Left colon (tissue), 2 donors: ENCODE measurements around the gene NFIA. TPM values are rescaled to one million over a fixed set of nuclear protein-coding genes. Genes with fewer than 3 reads are reported as not detected.

ENCODE experiments used
- ATAC-seq: fragments of 200-7000 bp; cut with Tn5 transposase; one replicate; pipeline ENCODE4 v1.9.1; 2020; ENCODE audit warnings: mild to moderate bottlenecking, moderate library complexity
- DNase-seq, 2 donors: peaks; one replicate each; pipeline ENCODE4 v3.0.0-alpha.2; 2020
- intact Hi-C, 2 donors: fragments of 100-400 bp; cut with DNase I in 1 of 2; cut with micrococcal nuclease in 1 of 2; formaldehyde crosslinking; loops; one replicate each; pipeline versions ENCODE4 v1.11.2 to v1.14.0; 2022; cut with DNase I, micrococcal nuclease
- long read RNA-seq: library from polyadenylated mRNA; unstranded; transcript quantifications from one replicate; pipeline ENCODE4 v2.0.0, GENCODE V29; 2021
- total RNA-seq, 2 donors: library from RNA; stranded (reverse); fragmentation: NEBNext Ultra II Directional; extraction: Animal tissue kit (Norgen Biotek cat#: 25700); gene quantifications; one replicate each; pipeline ENCODE4 v1.2.1, GENCODE V29; 2021
- donor health status: DM: no; HTN: no; CAD: no.
- donor health status: DM: yes; HTN: yes; CAD: no.

The NFIA gene
- 10 to 100 TPM; 51.1 to 51.4 TPM for total RNA-seq
- long read RNA-seq, full-length matches to known transcripts = 19 of 45 reads
- long read RNA-seq, partial matches to known transcripts = 9 of 45 reads
- long read RNA-seq, other reads (novel, unspliced or antisense) = 17 of 45 reads

DNA sequence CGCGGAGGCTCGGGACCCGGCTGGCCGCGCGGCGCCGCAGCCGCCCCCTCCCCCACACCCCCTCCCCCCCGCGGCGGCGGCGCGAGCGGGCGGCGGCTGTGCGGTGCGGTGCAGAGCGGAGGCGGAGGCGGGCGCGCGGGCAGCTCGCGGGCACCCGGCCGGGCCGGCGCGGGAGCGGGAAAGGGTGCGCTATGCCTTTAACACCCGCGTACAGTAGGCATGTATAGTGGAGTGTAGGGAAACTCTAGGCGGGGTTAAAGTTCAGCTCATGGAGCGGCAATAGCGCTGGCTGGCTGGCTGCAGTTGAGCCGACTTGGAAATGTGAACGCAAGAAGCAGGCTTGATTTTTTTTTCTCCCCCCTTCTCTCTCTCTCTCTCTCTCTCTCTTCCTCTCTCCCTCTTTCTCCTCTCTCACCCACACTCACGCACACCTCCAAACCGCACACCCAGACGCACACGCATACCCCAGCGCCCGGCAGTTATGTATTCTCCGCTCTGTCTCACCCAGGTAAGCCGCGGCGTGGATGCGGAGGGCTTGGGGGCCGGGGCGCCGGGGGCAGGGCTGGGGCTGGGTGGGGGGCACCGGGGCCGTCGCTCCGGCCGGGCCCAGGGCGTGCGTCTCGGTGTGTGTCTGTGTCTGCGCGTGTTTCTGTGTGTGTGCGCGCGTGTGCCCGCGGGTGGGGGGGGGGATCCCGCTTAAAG is at the start of gene NFIA:
TSS of gene NFIA (plus strand) at position 251 of the 702 bp plus-strand sequence.
- peak; percentile 70 to 73 for DNase-seq
- ATAC-seq = peak; percentile 63
- intact Hi-C loops = loop anchor here in 1 of 2 donors (10.0 kb wide), 1 partner anchor 152 kb away; no protein-coding TSS in a partner anchor

DNA sequence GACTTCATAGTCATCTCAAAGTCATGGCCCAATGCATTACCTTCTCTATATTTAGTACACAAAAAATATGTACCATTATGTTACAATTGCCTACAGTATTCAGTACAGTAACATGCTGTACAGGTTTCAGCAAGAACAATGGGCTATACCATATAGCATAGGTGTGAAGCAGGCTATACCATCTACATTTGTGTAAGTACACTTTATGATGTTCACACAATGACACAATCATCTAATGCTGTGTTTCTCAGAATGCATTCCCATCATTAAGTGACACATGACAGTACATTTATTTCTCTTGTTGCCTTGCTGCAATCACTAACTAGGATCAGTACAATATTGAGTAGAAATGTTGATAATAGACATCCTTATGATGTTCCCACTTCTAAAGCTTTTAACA is 46.5 kb upstream of the NFIA start:
- ATAC-seq = no peak
- DNase-seq = no peak
- intact Hi-C loops = no loop called here

DNA sequence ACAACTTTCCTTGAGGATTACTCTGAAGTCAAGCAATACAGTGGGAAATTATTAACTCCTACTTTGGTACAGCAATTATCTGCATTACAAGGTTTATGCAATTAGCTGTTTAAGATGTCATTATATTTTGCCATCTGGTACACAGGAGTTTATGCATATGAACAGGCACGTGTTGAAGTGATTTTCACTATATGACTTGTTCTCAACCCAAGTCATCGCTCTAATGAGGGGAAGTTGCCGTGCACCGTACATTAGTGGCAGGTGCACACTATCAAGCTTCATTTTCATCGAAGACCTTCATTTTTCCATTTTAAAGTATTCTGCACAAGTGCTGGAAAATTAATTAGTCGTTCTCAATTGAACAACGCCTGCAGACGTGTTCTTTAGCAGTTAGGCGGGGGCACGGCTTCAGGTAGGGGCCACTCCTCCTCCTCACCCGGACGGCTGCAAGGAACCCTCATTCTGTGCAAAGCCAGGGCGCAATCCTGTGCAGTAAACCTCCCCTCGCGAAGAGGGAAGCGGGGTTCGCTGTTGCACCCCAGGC is 39.8 kb upstream of the NFIA start:
- intact Hi-C loops = loop anchor here in 1 of 2 donors (5.0 to 10.0 kb wide), 3 partner anchors 70 to 1068 kb away; no protein-coding TSS in a partner anchor
- no peak for DNase-seq
- no peak for ATAC-seq

DNA sequence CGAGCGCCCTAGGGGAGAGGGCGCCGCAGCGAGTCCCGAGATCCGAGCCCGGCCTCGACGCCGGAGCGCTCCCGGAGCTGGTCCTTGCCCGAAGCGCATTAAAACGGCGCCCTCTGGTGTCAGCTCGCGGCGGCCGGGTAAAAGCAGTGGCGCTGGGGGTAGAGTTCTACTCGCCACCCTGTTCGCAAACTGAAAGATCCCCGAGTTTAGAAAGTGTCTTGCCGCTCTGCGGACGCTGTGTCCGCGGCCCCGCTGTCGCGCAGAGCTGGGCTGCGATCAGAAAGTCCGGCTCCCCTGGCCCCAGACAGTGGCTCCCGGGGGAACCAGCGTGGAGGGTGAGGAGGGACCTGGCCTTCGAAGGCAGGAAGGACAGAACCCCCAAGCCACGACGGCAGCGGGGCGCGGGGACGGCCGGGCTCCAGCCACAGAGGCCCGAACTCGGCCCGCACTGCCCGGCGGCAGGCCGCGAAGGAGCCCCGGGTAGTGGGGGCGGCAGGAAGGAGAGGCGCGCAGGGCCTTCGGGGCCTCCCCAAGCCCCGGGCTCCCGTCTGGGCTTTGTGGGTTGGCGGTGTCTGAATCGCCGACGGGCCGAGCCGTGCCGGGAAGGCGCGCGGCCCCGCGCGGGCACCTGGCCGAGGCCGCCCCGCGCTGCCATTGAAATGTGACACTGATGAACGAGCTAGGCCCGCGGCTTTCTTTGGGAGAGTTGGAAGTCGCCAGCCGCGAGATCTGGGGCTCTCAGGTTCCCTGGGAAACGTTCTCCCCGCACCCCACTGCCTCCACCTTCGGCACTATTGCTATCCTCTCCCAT is 39.1 kb upstream of the NFIA start:
- ATAC-seq = peak; percentile 98
- peak; percentile 78 to 92 for DNase-seq
- intact Hi-C loops = loop anchor here in 1 of 2 donors (5.0 to 10.0 kb wide), 3 partner anchors 71 to 1068 kb away; no protein-coding TSS in a partner anchor

DNA sequence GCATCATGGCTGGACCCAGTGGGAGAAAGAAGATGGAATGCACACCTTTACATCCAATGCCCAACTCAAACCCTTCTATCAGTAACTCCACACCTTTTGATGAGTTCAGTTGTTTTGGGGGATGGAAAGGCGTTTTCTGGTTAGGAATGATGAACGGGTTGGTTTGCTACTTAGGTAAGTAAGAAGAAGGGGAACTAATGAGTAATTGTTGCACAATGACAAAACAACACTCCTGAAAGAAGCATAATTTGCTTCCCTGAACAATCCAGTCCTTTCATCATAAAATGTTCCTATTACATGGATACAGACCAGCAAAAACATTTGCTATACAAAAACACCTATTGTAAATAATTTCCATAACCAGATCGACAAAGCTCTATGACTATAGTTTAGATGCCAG is 35.9 kb upstream of the NFIA start:
- intact Hi-C loops = loop anchor here in 1 of 2 donors (5.0 to 10.0 kb wide), 3 partner anchors 296 to 1072 kb away; no protein-coding TSS in a partner anchor
- DNase-seq = no peak
- ATAC-seq = no peak

DNA sequence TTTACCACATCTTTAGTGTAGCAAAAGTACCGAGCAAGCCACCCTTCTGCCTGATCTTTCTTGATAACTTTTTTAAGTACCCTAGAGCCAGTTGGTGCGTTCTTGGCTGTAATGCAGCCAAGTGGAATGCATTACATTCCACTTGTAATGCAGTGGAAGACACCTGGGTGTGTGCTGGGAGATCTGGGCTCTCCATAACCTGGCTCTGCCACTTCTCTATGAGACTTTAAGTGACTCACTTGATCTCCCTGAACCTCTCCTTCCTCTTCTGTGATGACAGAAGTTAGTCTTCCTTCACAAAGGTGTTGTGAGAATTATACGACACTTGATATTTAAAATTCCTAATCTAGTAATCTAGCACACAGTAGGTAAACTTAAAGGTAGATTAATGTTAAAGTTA is 35.3 kb upstream of the NFIA start:
- intact Hi-C loops = loop anchor here in 1 of 2 donors (5.0 to 10.0 kb wide), 3 partner anchors 295 to 1072 kb away; no protein-coding TSS in a partner anchor
- no peak for ATAC-seq

DNA sequence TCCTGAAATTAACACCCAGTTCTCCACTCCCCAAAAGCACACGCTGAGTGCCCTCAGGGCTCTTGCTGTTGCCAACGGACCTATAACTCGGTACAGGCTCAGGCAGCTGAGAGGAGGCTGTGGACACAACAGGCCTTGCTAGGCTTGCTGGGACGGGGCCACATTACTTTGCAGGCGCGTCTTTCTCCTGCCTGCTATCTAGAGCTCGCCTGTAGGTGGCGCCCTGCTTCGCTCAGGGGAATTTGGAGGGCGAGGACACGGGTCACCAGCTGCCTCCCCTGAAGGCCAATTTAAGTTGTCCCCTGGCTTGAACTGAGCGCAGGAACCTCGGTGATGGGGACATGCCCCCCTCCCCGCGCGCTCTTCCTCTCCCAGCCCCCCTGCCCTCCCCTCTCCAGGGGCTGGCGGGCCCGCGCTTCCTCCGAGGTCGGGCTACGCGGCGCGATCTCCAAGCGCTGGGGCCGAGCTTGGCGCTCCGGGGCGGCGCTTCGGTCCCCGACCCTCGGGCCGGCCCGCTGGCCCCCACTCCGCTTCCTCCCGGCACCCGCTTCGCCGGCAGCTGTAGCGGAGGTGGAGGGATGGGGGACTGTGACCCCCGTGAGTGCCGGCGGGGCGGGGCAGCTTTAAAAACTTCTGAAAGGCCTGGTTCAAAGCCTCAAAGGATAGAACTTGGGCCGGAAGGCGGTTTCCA is 32.4 kb upstream of the NFIA start:
- intact Hi-C loops = loop anchor here (5.0 to 10.0 kb wide), 4 partner anchors 185 to 1075 kb away; no protein-coding TSS in a partner anchor
- DNase-seq (peak; percentile 89 to 96), ATAC-seq (peak; percentile 71)

More for the DNA sequence above, 35.3 kb upstream of the NFIA start:
- DNase-seq = no peak

DNA sequence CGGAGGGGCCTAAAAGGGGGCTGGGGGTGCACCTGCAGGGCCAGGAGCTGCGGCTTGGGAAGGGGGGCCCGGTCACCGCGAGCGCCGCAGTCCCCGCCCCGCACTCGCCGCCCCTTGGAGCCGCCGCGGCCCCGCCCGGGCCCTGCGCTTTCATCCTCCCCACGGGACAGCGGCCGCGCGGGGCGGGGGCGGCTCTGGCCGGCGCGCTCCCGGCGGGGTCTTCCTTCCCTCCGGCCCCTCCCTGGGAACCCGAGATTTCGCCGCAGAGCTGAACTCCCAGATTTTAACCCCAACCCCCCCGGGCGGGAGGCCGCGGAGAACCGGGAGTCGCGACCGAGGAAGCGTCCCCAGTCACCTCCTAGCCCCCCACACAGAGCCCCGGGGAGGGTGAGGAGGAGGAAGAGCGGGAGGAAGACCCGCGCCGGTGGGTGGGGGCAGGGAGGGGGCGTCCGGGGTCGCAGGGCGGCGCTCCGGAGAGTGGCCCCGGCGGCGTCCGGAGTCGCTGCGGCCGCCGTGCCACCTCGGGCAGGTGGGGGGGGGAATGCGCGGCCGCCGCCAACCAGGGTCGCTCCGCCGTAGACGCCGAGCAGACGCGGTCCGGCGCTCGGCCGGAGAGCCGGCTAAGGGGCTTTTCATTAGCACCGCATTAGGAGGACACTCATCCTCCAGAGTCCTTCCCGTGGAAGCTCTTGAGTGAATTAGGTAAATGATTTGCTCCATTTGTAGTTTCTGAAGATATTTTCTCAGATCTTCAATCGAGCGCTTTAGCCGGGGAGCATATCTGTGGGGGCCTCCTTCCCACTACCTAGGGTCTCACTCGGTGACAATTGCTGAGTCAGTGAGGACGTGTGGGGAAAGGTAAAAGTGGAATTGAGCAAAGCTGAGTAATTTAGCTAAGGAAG is 31.6 kb upstream of the NFIA start:
- ATAC-seq (peak; percentile 67), DNase-seq (peak; percentile 51 to 71)
- intact Hi-C loops = loop anchor here (10.0 kb wide), 2 partner anchors 184 to 404 kb away; no protein-coding TSS in a partner anchor

DNA sequence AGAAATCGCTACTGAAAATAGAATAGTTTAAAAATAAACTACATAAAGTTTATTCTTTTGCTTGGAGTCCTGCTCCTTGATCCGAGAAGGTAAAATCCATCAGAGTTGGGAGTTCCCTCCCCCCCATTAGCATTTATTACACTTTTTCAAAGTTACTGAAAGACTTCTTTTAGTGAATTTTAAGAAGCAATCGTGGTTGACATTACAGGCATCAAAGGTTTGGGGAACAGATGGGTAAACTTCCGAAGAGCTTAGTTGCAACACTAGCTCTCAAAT is 31.0 kb upstream of the NFIA start:
- intact Hi-C loops = loop anchor here (10.0 kb wide), 2 partner anchors 183 to 403 kb away; no protein-coding TSS in a partner anchor
- DNase-seq (no peak), ATAC-seq (no peak)

DNA sequence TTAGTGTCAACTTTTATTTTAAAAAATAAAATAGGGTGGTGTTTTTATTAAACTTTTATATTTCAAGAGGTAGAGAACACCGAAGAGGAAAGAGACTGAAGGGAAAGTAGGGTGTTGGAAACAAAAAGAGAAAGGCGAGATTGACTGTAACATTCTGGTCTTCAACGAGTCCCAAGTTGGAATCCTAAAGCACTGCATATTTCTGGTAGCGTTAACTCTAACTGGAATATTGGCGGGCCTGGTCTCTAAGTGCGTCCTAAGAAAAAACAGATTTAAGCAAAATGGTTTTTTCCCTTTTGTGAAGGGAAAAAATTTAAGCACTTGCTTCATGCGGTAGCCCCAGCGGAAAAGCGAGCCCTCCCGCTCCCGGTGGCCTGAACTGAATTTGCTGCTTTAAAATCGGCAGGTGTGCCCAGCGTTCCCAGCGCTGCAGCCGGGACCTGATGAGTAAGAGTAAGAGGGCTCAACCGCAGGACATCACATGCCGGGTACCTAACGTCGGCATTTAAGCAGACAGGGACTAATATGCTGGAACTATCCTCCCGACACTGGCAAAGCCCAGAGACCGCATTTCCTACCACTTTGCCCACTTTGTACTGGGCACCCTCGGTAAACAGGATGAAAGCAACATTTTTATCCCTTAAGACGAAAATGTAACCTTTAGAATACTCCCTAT is 30.5 kb upstream of the NFIA start:
- DNase-seq (no peak), ATAC-seq (no peak)
- intact Hi-C loops = loop anchor here (10.0 kb wide), 2 partner anchors 183 to 403 kb away; no protein-coding TSS in a partner anchor

DNA sequence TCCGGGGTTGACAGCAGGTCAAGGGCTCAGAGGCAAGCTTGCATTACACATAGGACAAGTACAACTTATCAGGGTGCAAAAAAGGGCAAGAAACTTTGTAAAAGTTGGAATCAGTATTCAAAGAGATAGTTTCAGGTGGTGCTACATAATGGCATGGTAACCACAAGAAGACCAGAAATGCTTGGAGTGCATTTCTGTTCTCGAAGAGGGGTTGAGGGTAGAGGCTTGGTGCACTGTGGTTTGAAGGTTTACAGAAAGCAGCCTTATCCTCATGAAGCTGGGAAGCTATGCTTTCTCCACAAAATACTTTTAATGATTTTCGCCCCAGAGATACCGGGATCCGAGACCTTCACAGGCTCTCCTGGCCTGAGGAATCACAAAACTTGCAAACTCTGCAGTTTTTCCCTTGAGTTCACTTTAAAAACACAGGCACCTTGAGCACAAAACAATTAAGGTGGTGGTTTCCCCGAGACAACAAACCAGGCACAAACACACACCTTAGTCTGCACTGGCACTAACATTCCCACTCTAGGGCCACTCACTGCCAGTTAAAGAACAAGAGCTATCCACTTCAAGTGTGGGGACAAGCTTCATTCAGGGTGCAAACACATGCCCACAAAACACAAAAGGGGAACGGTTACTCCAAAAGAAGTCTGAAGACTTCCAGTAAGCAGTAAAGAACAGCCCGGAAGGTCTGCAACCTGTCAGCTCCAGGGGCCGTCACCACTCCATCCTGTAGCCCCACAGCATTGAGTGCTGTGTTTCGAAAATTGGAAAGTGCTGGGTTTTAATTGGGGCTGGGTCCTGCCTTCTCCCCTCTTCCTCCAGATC is 29.8 kb upstream of the NFIA start:
- no peak for DNase-seq
- ATAC-seq = no peak
- intact Hi-C loops = loop anchor here (10.0 kb wide), 2 partner anchors 182 to 402 kb away; no protein-coding TSS in a partner anchor

DNA sequence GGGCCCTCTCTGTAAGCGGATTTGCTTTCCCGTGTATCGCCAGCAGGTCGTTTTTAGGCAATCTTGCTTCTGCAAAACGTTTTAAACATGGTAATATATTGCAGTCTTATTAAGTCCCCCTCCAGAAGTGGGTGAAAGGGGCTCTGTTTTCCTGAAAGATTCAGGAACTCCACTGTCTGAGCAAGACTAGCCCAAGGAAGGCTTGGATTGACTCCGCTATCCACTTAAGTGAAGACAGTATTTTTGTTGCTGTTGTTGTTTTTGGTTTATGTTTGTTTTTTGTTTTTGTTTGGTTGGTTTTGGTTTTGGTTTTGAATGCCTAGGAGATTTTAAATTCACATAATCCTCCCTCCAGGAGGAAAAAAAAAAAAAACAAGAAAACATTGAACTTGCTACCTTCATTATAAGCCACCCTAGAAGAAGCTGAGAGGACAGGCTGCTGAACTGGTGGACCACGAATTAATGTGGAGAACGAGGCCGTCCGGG is 29.1 kb upstream of the NFIA start:
- DNase-seq (no peak), ATAC-seq (no peak)
- intact Hi-C loops = loop anchor here (10.0 kb wide), 2 partner anchors 182 to 402 kb away; no protein-coding TSS in a partner anchor

DNA sequence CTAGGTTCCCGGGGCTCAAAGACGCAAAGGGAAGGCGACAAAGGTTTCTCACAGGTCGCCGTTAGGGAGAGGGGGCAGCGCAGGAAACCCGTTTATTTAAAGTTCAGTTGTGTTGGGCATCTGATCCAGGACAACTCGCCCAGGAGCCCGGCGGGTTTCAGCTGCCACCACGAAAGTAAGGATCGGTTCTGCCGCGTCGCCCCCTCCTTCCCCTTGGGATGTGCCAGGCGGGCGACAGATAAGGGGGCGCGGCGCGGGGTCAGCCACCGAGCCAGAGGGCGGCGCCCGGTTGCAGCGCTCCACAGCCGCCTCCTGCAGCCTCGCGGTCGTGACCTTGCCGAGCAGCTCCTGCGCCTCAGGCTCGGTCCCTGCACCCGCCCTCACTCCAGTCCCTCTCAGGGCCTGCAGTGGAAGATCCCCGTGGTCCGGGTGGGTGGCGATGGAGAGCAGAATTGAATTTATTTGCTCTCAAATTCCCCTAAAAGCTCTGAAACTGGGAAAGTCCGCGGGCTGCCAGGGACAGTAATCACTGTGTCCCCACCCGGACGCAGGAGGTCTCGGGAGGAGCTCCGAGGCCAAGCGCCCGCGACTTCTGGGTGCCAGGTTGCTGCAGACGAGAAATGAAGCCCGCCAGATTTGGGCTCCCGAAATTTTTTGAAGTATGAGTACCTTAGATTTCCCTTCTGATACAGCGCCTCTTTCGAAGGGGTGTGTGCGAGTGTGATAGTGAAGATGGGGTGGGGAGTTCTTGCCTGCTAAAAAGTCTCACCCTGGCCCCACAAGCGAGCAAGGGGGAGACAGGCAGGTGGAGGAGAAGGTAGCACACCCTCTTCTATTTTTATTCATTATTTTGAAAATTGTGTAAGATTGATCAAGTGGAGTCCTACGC is 28.4 kb upstream of the NFIA start:
- intact Hi-C loops = loop anchor here (10.0 kb wide), 2 partner anchors 181 to 401 kb away; no protein-coding TSS in a partner anchor
- peak; percentile 38 for ATAC-seq
- DNase-seq = peak; percentile 49 to 64

DNA sequence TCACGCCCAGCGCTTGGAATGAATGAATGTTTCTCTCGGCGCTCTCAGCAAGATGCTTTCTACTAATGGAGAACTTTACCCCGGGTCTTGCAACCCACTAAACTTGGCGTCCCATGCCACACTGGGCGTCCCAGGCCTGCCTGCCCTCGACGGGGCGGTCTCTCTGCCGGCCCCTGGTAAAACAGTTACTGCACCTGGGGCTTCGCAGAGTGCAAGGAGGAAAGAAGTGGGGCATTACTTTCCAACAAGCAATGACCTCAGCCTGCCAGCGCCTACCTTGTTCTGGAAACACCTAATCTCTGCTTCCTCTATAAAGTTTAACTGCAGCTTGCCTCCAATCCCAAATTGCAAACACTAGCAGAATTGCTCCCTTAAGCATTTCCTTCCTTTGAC is 27.8 kb upstream of the NFIA start:
- ATAC-seq (peak; percentile 55), DNase-seq (peak; percentile 69 to 70)
- intact Hi-C loops = loop anchor here (10.0 kb wide), 2 partner anchors 180 to 400 kb away; no protein-coding TSS in a partner anchor
